Activated T-cell treated with anti-CD3 and anti-CD28 coated beads, Interleukin-2, amount 50 U/mL, for 48 hours (primary cell): ENCODE measurements around the gene SBF1.
A peak's percentile ranks its signal among the peaks of the same experiment; 100 is the strongest.

Experiments used
- DNase-seq, 2 experiments: peaks; one replicate each; pipeline ENCODE4 v3.0.0-alpha.2; 2020

Gene SBF1

GRCh38 chr22:50505776-50506610 is 31.2 kb upstream of the SBF1 start:
- no peak for DNase-seq

GRCh38 chr22:50505276-50505775 is 30.5 kb upstream of the SBF1 start:
- DNase-seq: no peak

GRCh38 chr22:50504369-50505211 is 29.8 kb upstream of the SBF1 start:
- no peak for DNase-seq

- peak in 1 of 2 experiments; percentile 49 for DNase-seq
Measured at GRCh38 chr22:50503475-50504145, 28.8 kb upstream of the SBF1 start.

GRCh38 chr22:50502628-50503474 is 28.0 kb upstream of the SBF1 start:
- no peak for DNase-seq

- DNase-seq: no peak
Measured at GRCh38 chr22:50502096-50502495, 27.3 kb upstream of the SBF1 start.

GRCh38 chr22:50500452-50500851 is 25.6 kb upstream of the SBF1 start:
- DNase-seq: no peak

- peak; percentile 80 to 81 for DNase-seq
Measured at GRCh38 chr22:50498322-50498890, 23.6 kb upstream of the SBF1 start.

GRCh38 chr22:50497093-50497492 is 22.3 kb upstream of the SBF1 start:
- DNase-seq: no peak

- DNase-seq: peak in 1 of 2 experiments; percentile 33
Measured at GRCh38 chr22:50490531-50491308, 15.9 kb upstream of the SBF1 start.

GRCh38 chr22:50489363-50490243 is 14.8 kb upstream of the SBF1 start:
- no peak for DNase-seq

- DNase-seq: no peak
Measured at GRCh38 chr22:50488886-50489285, 14.1 kb upstream of the SBF1 start.

GRCh38 chr22:50488006-50488677 is 13.3 kb upstream of the SBF1 start:
- no peak for DNase-seq

GRCh38 chr22:50487290-50488005 is 12.6 kb upstream of the SBF1 start:
- DNase-seq: no peak

GRCh38 chr22:50486561-50487289 is 11.9 kb upstream of the SBF1 start, which contains the start of gene MIOX:
MIOX (plus strand) TSS chr22:50486859; CDS start chr22:50486898, 39 bp downstream.
- DNase-seq: no peak

- no peak for DNase-seq
Measured at GRCh38 chr22:50485221-50486131, 10.6 kb upstream of the SBF1 start.
